Subcutaneous adipose tissue (tissue), 4 donors: ENCODE measurements around the gene AEBP1. TPM values are rescaled to one million over a fixed set of nuclear protein-coding genes. Genes with fewer than 3 reads are reported as not detected.

Experiments used
- CTCF ChIP-seq: fragments of 450-650 bp; IDR thresholded peaks from one replicate; pipeline ENCODE4 v1.5.1; 2016; ENCODE audit warnings: low read depth, mild to moderate bottlenecking, control low read depth, antibody characterized with exemption, moderate library complexity
- total RNA-seq, 4 donors: library from RNA; depleted of rRNA; stranded (reverse); fragments of >200 nt; gene quantifications; one replicate each; pipeline ENCODE4 v1.1.0, GENCODE V29; 2016

Gene AEBP1
- total RNA-seq, 4 donors from 2014 or later, result 90.2 to 183 (median 162) TPM

- TF ChIP-seq CTCF, result no peak
Measured at GRCh38 chr7:44113764-44114354, 9.7 kb downstream of the AEBP1 start.

- no peak for TF ChIP-seq CTCF
Measured at GRCh38 chr7:44114586-44115310, 10.6 kb downstream of the AEBP1 start.

GRCh38 chr7:44116087-44116788 lies 12.1 kb downstream of the AEBP1 start:
- TF ChIP-seq CTCF, result no peak

GRCh38 chr7:44116789-44117666 lies 12.9 kb downstream of the AEBP1 start:
- no peak for TF ChIP-seq CTCF

GRCh38 chr7:44117801-44118429 lies 13.8 kb downstream of the AEBP1 start:
- no peak for TF ChIP-seq CTCF

GRCh38 chr7:44119829-44120380 lies 15.8 kb downstream of the AEBP1 start:
- TF ChIP-seq CTCF, result no peak
